GM23338 (cell line): ENCODE measurements around the gene KIF21A. TPM values are rescaled to one million over a fixed set of nuclear protein-coding genes. Genes with fewer than 3 reads are reported as not detected.

ENCODE experiments used
- ATAC-seq: fragments of 200-7000 bp; cut with Tn5 transposase; 3 replicates; pipeline ENCODE4 v1.9.1; 2020
- DNase-seq: peaks from one replicate; pipeline ENCODE4 v3.0.0-alpha.2; 2015; ENCODE audit warnings: low spot score
- H2AFZ ChIP-seq: fragments of 200-600 bp; sonication (generic); 2 replicates; pipeline ENCODE4 v1.8.0; 2016; ENCODE audit warnings: antibody characterized with exemption, mild to moderate bottlenecking, moderate library complexity
- H3F3A ChIP-seq: fragments of 200-600 bp; sonication (generic); replicated peaks from 2 replicates; pipeline ENCODE4 v1.8.0; 2017; ENCODE audit warnings: antibody characterized with exemption, mixed run types, low read depth
- H3K27ac ChIP-seq: fragments of 200-600 bp; sonication (generic); 2 replicates; pipeline ENCODE4 v1.6.1; 2016; ENCODE audit warnings: low read depth
- H3K27me3 ChIP-seq: fragments of 200-600 bp; sonication (generic); 2 replicates; pipeline ENCODE4 v1.8.0; 2016; ENCODE audit warnings: mild to moderate bottlenecking, mixed run types, moderate library complexity; ENCODE audit not compliant: insufficient read depth
- H3K36me3 ChIP-seq: fragments of 200-600 bp; sonication (generic); 2 replicates; pipeline ENCODE4 v1.8.0; 2016; ENCODE audit warnings: mild to moderate bottlenecking; ENCODE audit not compliant: insufficient read depth
- H3K4me1 ChIP-seq: fragments of 200-600 bp; sonication (generic); 2 replicates; pipeline ENCODE4 v1.8.0; 2016; ENCODE audit warnings: mild to moderate bottlenecking, moderate library complexity; ENCODE audit not compliant: insufficient read depth
- H3K4me2 ChIP-seq: fragments of 200-600 bp; sonication (generic); 2 replicates; pipeline ENCODE4 v1.7.1; 2017; ENCODE audit warnings: mixed run types
- H3K4me3 ChIP-seq: fragments of 200-600 bp; sonication (generic); 2 replicates; pipeline ENCODE4 v1.6.1; 2016; ENCODE audit warnings: mixed run types
- H3K79me2 ChIP-seq: fragments of 200-600 bp; sonication (generic); replicated peaks from 2 replicates; pipeline ENCODE4 v1.8.0; 2017; ENCODE audit warnings: mild to moderate bottlenecking; ENCODE audit not compliant: insufficient read depth
- H3K9me2 ChIP-seq: fragments of 200-600 bp; sonication (generic); 2 replicates; pipeline ENCODE4 v1.8.0; 2017; ENCODE audit not compliant: insufficient read depth
- H4K20me1 ChIP-seq: fragments of 200-600 bp; sonication (generic); replicated peaks from 2 replicates; pipeline ENCODE4 v1.8.0; 2017; ENCODE audit warnings: mild to moderate bottlenecking; ENCODE audit not compliant: insufficient read depth
- H3K27ac Mint-ChIP-seq: 2 replicates; pipeline ENCODE4 v1.8.0; 2020; ENCODE audit warnings: inconsistent platforms, mild to moderate bottlenecking, moderate library complexity, mixed read lengths
- H3K27me3 Mint-ChIP-seq: 3 replicates; pipeline ENCODE4 v1.8.0; 2022; ENCODE audit warnings: low read depth, mild to moderate bottlenecking, moderate library complexity, mixed read lengths, inconsistent platforms; ENCODE audit not compliant: insufficient read depth, poor library complexity
- H3K36me3 Mint-ChIP-seq: 3 replicates; pipeline ENCODE4 v1.8.0; 2021; ENCODE audit warnings: low read depth, mild to moderate bottlenecking, inconsistent platforms, moderate library complexity, mixed read lengths
- H3K4me1 Mint-ChIP-seq: 3 replicates; pipeline ENCODE4 v1.8.0; 2020; ENCODE audit warnings: mild to moderate bottlenecking, inconsistent platforms, mixed read lengths
- H3K4me3 Mint-ChIP-seq: 3 replicates; pipeline ENCODE4 v1.8.0; 2021; ENCODE audit warnings: moderate library complexity, mild to moderate bottlenecking, inconsistent platforms, mixed read lengths
- H3K9me3 Mint-ChIP-seq: 3 replicates; pipeline ENCODE4 v1.8.0; 2020; ENCODE audit warnings: moderate library complexity, mild to moderate bottlenecking, inconsistent platforms, mixed read lengths
- CREB1 ChIP-seq: fragments of 250-450 bp; sonication (Bioruptor Pico); IDR thresholded peaks from 2 replicates; pipeline ENCODE4 v1.5.0; 2020; ENCODE audit warnings: low read depth, mild to moderate bottlenecking, moderate library complexity
- CTCF ChIP-seq, 2 experiments: fragments of 200-600 bp in 1 of 2; sonication (generic) in 1 of 2; conservative IDR thresholded peaks; 2 replicates each; pipeline versions ENCODE4 v1.5.1 to v1.6.1; 2016 to 2017; ENCODE audit warnings: antibody characterized with exemption in 2 of 2, low read depth in 2 of 2, mild to moderate bottlenecking in 2 of 2, moderate library complexity in 1 of 2
- EZH2 ChIP-seq: fragments of 200-600 bp; sonication (generic); IDR thresholded peaks from one replicate; pipeline ENCODE4 v1.8.0; 2017; ENCODE audit warnings: antibody characterized with exemption, mild to moderate bottlenecking, low read depth; ENCODE audit not compliant: unreplicated experiment
- JUNB ChIP-seq: IDR thresholded peaks from one replicate; pipeline ENCODE4 v1.6.1; 2016; ENCODE audit warnings: antibody characterized with exemption; ENCODE audit not compliant: unreplicated experiment
- NANOG ChIP-seq: IDR thresholded peaks from 2 replicates; pipeline ENCODE4 v1.6.1; 2016; ENCODE audit warnings: antibody characterized with exemption, borderline replicate concordance
- POLR2AphosphoS5 ChIP-seq: IDR thresholded peaks from 2 replicates; pipeline ENCODE4 v1.6.1; 2016; ENCODE audit warnings: antibody characterized with exemption, low read depth
- STAT1 ChIP-seq: IDR thresholded peaks from one replicate; pipeline ENCODE4 v1.6.1; 2016; ENCODE audit warnings: antibody characterized with exemption; ENCODE audit not compliant: unreplicated experiment
- ZNF114 ChIP-seq: fragments of 250-450 bp; sonication (Bioruptor Pico); IDR thresholded peaks from 2 replicates; pipeline ENCODE4 v1.5.0; 2020; ENCODE audit warnings: mild to moderate bottlenecking, moderate library complexity
- polyA plus RNA-seq: library from polyadenylated mRNA; unstranded; fragments of >200 nt; fragmentation: Nextera tagmentation; extraction: Ambion mirVana; gene quantifications from 2 replicates; pipeline ENCODE4 v1.2.1, GENCODE V29; 2016
- total RNA-seq: library from RNA; depleted of rRNA; stranded (reverse); fragments of >200 nt; shearing (Covaris generic); gene quantifications from 2 replicates; pipeline ENCODE4 v1.2.3, GENCODE V29; 2014
- TF ChIP-seq, protein P1 (sequence below): IDR thresholded peaks from 2 replicates; pipeline ENCODE4 v1.6.1; 2016; ENCODE audit warnings: antibody characterized with exemption
- TF ChIP-seq, protein P2 (sequence below): IDR thresholded peaks from one replicate; pipeline ENCODE4 v1.6.1; 2018; ENCODE audit warnings: antibody characterized with exemption; ENCODE audit not compliant: unreplicated experiment

Gene KIF21A
- total and polyA plus RNA-seq, 2 experiments from 2014 or later, result 28.8 to 32.0 TPM

- H4K20me1 ChIP-seq, result no peaks in the 10 kb centered on the region
- H3K36me3 ChIP-seq, result no peaks in the 10 kb centered on the region
- H3F3A ChIP-seq, result no peaks in the 10 kb centered on the region
- H3K27me3 Mint-ChIP-seq, result peaks cover 2% of the 10 kb centered on the region
- H3K27ac Mint-ChIP-seq, result no peak overlapping the region
- TF ChIP-seq ZNF114 (CRISPR knock-in tag) (no peak), STAT1 (no peak)
- H3K9me2 ChIP-seq, result no peaks in the 10 kb centered on the region
- H3K4me1 Mint-ChIP-seq, result peaks cover 24% of the 10 kb centered on the region
- ATAC-seq, result no peak
- no peak overlapping the region for H3K4me3 ChIP-seq
- H3K9me3 Mint-ChIP-seq, result no peaks in the 10 kb centered on the region
- H3K79me2 ChIP-seq, result 0 out of 2 replicates have a peak, but pooled peaks cover 7% of the 10 kb centered on the region
- H2AFZ ChIP-seq, result no peak overlapping the region
- no peak overlapping the region for H3K4me2 ChIP-seq
- H3K4me3 Mint-ChIP-seq, result no peak overlapping the region
- no peaks in the 10 kb centered on the region for H3K27me3 ChIP-seq
- no peak overlapping the region for H3K27ac ChIP-seq
- peaks cover 12% of the 10 kb centered on the region for H3K4me1 ChIP-seq
- no peaks in the 10 kb centered on the region for H3K36me3 Mint-ChIP-seq
- DNase-seq, result no peak
Measured at GRCh38 chr12:39378341-39378740, 64.6 kb downstream of the KIF21A start.

DNA sequence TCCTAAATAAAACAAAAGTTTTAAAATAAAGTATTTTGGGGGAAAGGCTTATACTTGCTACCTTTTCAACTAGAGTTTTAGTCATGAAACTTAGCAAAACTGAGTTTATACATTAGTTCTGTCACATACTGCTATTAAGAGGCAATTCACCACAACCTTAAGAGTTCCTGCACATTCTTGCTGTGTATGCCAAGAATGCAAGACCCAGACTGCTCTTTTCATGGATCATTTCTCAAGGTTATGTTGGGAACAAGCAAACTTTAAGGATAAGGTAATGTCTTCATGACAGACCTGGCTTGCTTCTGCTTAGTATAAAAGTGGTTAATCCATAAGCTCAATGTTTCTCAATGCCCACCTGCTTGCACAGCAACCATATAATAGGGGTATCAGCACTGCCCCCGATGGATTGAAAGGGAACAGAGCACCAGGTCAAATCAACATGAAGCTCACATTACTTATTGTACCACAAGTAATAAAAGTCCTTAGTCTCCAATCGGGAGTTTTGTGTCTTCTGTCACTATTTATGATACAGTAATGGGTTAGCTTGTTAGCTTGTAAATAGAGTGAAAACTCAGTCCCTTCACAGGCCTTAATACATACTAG lies 67.6 kb downstream of the KIF21A start:
- peaks cover 3% of the 10 kb centered on the region for H3K27me3 Mint-ChIP-seq
- no peaks in the 10 kb centered on the region for H3K79me2 ChIP-seq
- no peak overlapping the region for H3K4me2 ChIP-seq
- no peaks in the 10 kb centered on the region for H3K9me3 Mint-ChIP-seq
- H3K4me3 Mint-ChIP-seq, result no peak overlapping the region
- no peaks in the 10 kb centered on the region for H4K20me1 ChIP-seq
- ATAC-seq, result peak; percentile 76
- H3K36me3 ChIP-seq, result no peaks in the 10 kb centered on the region
- TF ChIP-seq CTCF (conservative IDR thresholded peaks at IDR 0.05; ENCODE audit: low read depth in 2 of 2), result peak; percentile 46 to 63
- TF ChIP-seq, protein P1, sequence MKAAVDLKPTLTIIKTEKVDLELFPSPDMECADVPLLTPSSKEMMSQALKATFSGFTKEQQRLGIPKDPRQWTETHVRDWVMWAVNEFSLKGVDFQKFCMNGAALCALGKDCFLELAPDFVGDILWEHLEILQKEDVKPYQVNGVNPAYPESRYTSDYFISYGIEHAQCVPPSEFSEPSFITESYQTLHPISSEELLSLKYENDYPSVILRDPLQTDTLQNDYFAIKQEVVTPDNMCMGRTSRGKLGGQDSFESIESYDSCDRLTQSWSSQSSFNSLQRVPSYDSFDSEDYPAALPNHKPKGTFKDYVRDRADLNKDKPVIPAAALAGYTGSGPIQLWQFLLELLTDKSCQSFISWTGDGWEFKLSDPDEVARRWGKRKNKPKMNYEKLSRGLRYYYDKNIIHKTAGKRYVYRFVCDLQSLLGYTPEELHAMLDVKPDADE, result no peak
- DNase-seq, result peak; percentile 57
- H3K9me2 ChIP-seq, result no peaks in the 10 kb centered on the region
- no peak overlapping the region for H3K4me3 ChIP-seq
- H3K27ac Mint-ChIP-seq, result no peak overlapping the region
- H2AFZ ChIP-seq, result no peak overlapping the region
- H3K27me3 ChIP-seq, result no peaks in the 10 kb centered on the region
- peaks cover 20% of the 10 kb centered on the region for H3K4me1 ChIP-seq
- H3K4me1 Mint-ChIP-seq, result peaks cover 32% of the 10 kb centered on the region
- no peaks in the 10 kb centered on the region for H3F3A ChIP-seq
- no peaks in the 10 kb centered on the region for H3K36me3 Mint-ChIP-seq
- no peak overlapping the region for H3K27ac ChIP-seq

DNA sequence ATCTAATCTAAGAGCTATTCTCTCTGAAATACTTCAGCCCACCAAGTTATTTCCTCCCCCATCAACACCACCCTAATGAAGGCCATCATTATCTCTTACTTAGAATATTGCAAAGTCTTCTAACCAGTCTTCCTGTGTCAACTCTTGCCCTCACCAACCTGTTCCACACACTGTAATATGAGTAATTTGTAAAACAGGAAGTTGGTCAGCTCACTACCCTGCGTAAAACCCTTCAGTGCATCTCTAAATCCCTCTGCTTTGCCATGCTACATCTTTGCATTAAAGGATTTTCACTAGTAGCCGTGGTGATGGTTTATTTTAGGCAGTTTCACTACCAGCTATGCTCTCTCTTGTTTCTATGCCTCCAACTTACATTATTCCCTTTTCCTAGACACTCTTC lies 70.0 kb downstream of the KIF21A start:
- peaks cover 32% of the 10 kb centered on the region for H3K4me1 Mint-ChIP-seq
- no peaks in the 10 kb centered on the region for H3K9me3 Mint-ChIP-seq
- DNase-seq (no peak), ATAC-seq (no peak)
- H2AFZ ChIP-seq, result no peak overlapping the region
- H3K27ac Mint-ChIP-seq, result peak overlapping the region; percentile 50
- H3K9me2 ChIP-seq, result no peaks in the 10 kb centered on the region
- peaks cover 3% of the 10 kb centered on the region for H3K27me3 Mint-ChIP-seq
- H3K36me3 ChIP-seq, result no peaks in the 10 kb centered on the region
- TF ChIP-seq EZH2 (no peak), JUNB (no peak), POLR2AphosphoS5 (no peak), STAT1 (no peak), CREB1 (CRISPR knock-in tag) (no peak), NANOG (no peak)
- TF ChIP-seq, protein P2, sequence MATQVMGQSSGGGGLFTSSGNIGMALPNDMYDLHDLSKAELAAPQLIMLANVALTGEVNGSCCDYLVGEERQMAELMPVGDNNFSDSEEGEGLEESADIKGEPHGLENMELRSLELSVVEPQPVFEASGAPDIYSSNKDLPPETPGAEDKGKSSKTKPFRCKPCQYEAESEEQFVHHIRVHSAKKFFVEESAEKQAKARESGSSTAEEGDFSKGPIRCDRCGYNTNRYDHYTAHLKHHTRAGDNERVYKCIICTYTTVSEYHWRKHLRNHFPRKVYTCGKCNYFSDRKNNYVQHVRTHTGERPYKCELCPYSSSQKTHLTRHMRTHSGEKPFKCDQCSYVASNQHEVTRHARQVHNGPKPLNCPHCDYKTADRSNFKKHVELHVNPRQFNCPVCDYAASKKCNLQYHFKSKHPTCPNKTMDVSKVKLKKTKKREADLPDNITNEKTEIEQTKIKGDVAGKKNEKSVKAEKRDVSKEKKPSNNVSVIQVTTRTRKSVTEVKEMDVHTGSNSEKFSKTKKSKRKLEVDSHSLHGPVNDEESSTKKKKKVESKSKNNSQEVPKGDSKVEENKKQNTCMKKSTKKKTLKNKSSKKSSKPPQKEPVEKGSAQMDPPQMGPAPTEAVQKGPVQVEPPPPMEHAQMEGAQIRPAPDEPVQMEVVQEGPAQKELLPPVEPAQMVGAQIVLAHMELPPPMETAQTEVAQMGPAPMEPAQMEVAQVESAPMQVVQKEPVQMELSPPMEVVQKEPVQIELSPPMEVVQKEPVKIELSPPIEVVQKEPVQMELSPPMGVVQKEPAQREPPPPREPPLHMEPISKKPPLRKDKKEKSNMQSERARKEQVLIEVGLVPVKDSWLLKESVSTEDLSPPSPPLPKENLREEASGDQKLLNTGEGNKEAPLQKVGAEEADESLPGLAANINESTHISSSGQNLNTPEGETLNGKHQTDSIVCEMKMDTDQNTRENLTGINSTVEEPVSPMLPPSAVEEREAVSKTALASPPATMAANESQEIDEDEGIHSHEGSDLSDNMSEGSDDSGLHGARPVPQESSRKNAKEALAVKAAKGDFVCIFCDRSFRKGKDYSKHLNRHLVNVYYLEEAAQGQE, result no peak
- TF ChIP-seq, protein P1, result no peak
- H3K27ac ChIP-seq, result no peak overlapping the region
- no peaks in the 10 kb centered on the region for H3F3A ChIP-seq
- no peaks in the 10 kb centered on the region for H3K27me3 ChIP-seq
- no peak overlapping the region for H3K4me2 ChIP-seq
- peaks cover 20% of the 10 kb centered on the region for H3K4me1 ChIP-seq
- H4K20me1 ChIP-seq, result no peaks in the 10 kb centered on the region
- H3K4me3 ChIP-seq, result no peak overlapping the region
- H3K79me2 ChIP-seq, result no peaks in the 10 kb centered on the region
- H3K36me3 Mint-ChIP-seq, result no peaks in the 10 kb centered on the region
- no peak overlapping the region for H3K4me3 Mint-ChIP-seq
